HepG2 (cell line): ENCODE measurements around the gene SEC63.

Source experiments
- EP300 ChIP-seq, 3 experiments: sonication (generic) in 1 of 3; formaldehyde crosslinking in 1 of 3; IDR thresholded peaks; 2 replicates each; pipeline versions ENCODE4 v1.5.1 to v1.6.1; 2011 to 2020; ENCODE audit warnings: low read depth in 2 of 3, low read length in 2 of 3, borderline replicate concordance in 1 of 3, improper control_type of control experiment in 1 of 3, mild to moderate bottlenecking in 1 of 3, missing genetic modification reagents in 1 of 3, moderate library complexity in 1 of 3
- TFAP4 ChIP-seq: sonication (generic); IDR thresholded peaks from 2 replicates; pipeline ENCODE4 v1.6.1; 2016; ENCODE audit warnings: low read depth, borderline replicate concordance

- TF ChIP-seq EP300 (IDR thresholded peaks at IDR 0.05; ENCODE audit: low read depth in 2 of 2, low read length in 2 of 2) (no peak), EP300 (CRISPR knock-in tag; IDR thresholded peaks at IDR 0.05; ENCODE audit: borderline replicate concordance) (no peak), TFAP4 (no peak)
These were observed 140.2 kb downstream of the SEC63 start for GRCh38 chr6:107817784-107818183.
